HG02763 (cell line): ENCODE measurements around the gene MT1H.
A peak's percentile ranks its signal among the peaks of the same experiment; 100 is the strongest.

ENCODE experiments used
- ATAC-seq: cut with Tn5 transposase; IDR thresholded peaks from one replicate; pipeline ENCODE4 v1.9.1; 2021; ENCODE audit warnings: mild to moderate bottlenecking, moderate library complexity; ENCODE audit not compliant: unreplicated experiment

MT1H gene

DNA sequence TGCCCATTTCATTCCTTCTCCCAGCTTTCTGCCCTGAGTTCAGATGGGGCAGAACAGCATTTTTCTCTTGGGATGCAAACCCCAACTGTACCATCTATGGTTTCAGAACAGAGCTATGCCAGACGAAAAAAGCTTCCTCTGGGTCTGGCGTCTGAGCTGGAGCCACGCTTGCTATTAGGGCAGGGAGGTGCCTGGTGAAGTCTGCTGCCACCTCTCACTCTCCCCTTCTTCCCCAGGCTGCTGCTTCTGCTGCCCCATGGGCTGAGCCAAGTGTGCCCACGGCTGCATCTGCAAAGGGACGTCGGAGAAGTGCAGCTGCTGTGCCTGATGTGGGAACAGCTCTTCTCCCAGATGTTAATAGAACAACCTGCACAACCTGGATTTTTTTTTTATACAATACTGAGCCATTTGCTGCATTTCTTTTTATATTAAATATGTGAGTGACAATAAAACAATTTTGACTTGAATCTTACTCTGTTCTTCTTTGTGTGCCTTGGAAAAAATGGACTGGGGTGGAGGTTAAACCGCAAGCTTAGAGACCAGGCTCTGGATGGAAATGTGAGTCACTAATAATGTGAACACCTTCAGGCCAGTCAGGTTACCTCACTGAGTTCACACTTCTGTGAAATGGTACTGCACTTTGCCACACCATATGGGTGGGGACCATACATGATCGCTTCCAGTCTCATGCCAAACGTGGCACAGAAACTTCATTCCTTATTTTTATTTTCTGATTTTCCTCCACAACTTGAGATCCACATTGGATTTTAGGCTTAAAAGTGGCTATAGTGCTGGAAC, 32.8 kb upstream of the MT1H start:
- no peak for ATAC-seq

DNA sequence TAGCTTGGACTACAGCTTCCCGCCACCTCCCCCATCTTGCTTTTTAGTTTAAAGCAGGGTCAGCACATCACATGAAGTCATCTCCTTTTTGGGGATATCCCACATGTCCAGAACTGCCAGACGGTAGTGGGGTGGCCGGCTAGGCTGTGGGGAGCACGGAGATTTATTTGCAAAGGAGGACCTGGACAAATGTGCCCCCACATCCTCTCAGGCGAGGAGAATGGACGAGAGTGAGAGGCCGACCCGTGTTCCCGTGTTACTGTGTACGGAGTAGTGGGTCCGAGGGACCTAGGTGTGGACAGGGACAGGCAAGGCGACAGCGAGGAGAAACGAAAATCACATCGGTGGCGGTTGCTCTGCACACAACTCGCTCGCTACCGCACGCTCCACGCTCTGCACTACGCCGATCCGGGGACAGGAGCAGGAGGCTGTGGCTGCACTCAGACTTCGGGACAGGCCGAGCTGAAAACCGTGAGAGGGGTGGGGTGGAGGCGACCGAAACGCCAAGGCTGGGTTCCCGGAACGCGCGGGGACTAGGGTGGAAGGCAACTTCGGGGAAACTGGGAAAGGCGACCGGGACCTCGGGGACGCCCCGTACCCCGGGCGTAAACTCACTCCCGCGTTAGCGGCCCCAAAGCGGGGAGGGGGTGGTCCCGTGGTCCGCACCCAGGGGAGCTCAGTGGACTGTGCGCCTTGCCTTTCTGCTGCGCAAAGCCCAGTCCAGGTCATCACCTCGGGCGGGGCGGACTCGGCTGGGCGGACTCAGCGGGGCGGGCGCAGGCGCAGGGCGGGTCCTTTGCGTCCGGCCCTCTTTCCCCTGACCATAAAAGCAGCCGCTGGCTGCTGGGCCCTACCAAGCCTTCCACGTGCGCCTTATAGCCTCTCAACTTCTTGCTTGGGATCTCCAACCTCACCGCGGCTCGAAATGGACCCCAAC, 31.5 kb upstream of the MT1H start, which contains the start of gene MT1A:
Gene MT1A (plus strand): TSS at position 853 of the 937 bp plus-strand sequence. CDS start 73 bp downstream, at position 926.
- ATAC-seq, result no peak

DNA sequence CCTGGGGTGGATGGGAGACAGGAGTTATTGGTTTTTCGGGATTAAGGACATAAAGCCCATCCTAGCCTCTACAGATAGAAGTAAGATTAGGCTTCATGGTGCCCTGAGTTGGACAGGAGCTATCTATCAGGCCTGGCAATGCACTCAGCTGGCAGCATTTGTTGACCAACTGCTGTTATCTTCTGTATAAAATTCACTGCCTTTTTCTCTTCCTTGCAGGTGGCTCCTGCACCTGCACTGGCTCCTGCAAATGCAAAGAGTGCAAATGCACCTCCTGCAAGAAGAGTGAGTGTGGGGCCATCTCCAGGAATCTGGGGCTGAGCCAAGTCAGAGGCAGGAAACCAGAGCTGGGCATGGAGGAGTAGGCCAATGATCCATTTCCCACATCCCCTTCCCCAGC, 30.6 kb upstream of the MT1H start:
- no peak for ATAC-seq

DNA sequence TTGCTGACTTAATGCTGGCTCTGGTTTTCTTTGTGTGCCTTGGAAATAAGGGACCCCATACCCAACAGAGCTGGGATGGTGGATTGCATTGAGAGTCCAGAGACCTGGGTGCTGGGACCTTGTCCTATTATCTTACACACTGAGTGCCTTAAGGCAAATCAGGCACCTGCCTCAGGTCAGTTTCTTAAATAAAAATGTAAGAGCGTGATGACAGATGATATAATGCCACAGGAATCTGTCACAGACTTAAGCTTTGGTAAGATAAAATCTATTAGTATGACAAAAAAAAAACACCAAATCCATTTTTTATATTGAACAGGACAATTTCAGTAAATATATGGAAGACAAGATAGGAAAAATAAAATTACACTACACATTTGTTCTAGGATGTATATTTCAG, 29.5 kb upstream of the MT1H start:
- ATAC-seq, result no peak

DNA sequence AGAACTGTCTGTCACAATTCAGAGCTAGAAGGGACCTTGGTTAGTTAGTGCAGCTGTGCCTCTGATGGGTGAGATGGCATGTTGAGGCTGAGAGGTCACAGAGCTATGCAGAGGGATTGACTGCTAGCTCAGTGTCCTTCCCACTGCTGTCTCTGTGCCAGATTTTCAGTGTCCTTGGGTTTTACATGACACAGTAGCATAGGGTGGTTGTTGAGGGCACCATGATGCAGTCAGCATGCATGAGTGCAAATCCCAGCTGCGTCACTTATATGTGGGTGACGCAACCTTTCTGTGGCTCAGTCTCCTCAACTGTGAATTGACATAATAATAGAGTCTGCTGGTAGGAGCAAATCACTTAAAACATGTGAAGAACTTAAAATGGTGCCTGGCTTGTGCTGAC, 28.4 kb upstream of the MT1H start:
- ATAC-seq, result no peak

DNA sequence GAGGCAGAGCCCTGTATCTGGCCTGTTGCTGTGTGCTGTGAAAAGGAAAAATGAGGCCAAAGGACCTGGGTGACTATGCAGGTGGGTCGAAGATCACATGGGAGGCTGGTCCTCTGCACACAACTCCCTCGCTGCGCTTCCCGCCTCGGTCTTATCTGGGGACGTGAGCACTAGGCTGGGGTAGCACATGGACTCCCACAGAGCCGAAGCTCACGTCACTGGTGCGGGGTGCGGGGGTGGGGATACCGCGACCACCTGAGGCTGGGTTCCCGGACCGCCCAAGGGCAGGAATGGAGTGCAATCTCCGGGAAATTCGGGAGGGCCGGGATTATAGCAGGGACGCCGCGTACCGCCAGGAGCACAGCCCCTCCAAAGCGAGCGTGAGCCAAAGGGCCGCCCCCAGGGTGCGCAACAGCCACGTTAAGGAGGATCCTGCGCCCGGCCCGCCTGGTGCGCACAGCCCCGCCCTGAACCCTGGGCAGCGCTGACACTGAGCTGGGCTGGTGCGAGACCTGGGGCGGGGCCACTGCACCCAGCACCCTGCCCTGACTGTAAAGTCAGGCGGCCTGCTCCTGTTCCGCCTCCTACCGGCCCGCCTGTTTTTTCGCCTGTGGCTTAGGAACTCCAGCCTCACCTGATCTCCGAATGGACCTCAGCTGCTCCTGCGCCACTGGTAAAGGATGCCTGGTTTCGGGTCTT, 26.4 kb upstream of the MT1H start:
- peak; percentile 53 for ATAC-seq

DNA sequence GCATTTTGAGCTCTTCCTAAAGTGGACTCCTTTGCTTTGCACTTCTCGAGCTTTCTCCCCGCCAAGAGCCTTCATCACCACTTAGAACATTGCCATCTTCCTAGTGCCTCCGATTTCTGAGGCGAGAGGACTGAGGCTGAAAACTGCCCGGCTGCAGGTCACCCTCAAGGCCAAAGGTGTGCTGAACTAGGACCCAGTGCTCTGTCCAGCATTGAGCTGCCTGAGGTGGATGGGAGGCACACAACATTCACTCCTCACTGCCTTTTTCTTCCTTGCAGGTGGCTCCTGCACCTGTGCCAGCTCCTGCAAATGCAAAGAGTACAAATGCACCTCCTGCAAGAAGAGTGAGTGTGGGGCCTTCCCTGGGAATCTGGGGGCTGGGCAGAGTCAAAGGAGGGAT, 25.8 kb upstream of the MT1H start:
- ATAC-seq, result no peak

DNA sequence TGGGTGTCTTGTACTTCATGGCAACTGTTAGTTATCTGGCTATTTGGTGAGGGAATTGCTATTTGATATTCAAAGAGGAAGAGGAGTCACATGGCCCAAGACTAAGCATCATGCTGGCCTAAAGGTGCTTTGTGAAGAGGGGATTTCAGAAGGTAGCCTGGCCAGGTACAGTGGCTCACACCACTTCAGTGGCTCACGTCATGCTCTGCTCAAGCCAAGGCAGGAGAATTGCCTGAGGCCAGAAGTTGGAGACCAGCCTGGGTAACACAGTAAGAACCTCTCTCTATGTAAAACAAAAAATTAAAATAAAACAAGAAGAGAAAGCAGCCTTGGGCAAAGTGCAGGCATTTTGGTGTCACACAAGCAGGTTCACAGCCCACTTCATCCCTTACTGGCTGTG, 24.3 kb upstream of the MT1H start:
- no peak for ATAC-seq

DNA sequence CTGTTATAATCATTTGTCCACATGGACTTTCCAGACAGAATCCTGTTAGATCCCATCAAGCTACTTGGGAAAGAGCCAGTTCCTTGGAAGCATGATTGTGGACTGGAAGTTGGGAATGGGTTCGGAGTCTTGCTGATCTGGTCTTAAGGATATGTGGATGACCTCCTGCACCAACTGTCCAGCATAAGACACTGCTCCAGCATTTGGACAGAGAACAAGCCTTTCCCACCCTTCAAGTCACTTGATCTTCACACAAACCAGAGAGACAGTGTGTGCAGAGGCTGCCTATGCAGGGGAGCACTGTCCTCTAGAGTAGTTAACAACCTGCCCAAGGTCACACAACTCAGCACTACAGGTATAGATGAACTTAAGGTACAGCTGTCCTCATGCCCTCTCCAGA, 23.8 kb upstream of the MT1H start:
- no peak for ATAC-seq

DNA sequence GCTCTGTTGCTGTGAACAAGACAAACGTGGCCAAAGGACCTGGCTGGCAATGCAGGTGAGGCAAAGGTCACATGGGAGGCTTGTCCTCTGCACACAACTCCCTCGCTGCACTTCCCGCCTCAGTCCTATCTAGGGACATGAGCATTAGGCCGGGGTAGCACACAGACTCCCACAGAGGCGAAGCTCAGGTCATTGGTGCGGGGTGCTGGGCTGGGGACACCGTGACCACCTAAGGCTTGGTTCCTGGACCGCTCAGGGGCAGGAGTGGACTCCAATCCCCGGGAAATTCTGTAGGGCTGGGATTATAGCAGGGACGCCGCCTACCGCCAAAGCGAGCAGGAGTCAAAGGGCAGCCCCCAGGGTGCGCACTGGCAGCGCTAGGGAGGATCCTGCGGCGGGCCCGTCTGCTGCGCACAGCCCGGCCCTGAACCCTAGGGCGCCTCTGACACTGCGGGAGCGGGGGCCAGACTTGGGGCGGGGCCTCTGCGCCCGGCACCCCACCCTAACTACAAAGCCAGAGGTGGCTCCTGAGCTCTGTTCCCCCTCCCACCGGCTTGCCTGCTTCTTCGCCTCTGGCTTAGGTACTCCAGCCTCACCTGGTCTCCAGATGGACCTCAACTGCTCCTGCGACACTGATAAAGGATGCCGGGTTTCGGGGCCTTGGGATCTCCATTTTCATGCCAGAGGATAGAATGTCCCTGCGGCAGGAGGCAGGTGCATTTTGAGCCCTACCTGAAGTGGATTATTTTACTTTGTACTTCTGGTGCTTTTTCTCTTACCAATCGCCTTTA, 21.8 kb upstream of the MT1H start:
- ATAC-seq, result no peak

DNA sequence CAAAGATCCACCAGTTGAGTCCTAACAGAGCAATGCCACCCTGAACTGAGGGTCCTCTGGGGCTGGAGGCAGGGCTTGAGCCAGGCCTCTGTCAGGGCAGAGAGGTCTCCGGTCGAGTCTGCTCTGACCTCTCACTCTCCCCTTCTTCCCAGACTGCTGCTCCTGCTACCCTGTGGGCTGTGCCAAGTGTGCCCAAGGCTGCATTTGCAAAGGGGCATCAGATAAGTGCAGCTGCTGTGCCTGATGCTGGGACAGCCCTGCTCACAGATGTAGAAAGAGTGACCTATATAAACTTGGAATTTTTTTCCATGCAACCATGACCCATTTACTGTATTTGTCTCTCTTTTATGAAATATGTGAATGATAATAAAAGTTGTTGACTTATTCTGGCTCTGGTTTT, 20.3 kb upstream of the MT1H start:
- no peak for ATAC-seq

DNA sequence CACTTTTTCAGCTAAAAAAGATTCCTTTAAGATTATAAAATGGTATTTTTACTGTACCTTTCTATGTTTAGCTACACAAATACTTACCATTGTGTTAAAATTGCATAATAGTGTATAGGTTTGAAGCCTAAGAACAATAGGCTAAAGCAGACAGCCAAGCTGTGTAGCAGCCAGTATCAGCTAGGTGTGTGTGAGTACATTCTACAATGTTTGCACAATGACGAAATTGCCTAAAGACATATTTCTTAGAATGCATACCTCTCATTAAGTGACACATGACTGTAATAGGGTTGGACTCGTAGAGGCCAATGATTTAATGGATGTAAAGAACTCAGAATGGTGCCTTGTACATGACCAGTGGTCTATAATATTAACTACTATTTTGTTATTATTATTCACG, 19.8 kb upstream of the MT1H start:
- no peak for ATAC-seq

DNA sequence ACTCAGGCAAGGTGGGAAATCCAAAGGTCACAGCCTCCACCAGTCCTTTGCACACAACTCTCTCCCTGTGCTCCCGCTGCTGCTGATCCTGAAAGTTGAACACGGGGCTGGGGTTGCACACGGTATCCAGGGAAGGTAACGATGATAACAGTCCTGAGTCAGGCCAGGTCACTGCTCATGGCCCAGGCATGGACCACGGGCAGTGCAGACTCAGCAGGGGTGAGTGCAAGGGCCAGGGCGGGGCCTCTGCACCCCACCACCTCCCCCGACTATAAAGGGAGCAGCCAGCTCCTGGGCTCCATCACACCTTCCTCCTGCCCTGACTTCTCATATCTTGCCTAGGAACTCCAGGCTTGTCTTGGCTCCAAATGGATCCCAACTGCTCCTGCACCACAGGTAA, 18.0 kb upstream of the MT1H start, which contains the start of gene MT1B:
Gene MT1B (plus strand): TSS at position 301 of the 400 bp plus-strand sequence. CDS start 68 bp downstream, at position 369.
- ATAC-seq, result no peak

DNA sequence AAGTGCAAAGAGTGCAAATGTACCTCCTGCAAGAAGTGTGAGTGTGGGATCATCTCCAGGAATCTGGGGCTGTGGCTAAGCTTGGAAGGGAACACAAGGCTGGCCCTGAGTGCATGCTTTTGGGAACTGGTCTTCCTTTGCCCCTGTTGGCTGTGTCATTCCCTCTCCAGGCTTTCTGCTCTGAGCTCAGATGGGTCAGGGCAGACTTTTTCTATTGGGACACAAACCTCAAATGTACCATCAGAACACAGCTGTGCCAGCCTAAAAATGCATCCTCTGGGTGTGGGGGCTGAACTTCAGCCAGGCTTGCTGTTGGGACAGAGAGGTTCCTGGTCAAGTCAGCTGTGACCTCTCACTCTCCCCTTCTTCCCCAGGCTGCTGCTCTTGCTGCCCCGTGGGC, 17.0 kb upstream of the MT1H start:
- ATAC-seq, result no peak

DNA sequence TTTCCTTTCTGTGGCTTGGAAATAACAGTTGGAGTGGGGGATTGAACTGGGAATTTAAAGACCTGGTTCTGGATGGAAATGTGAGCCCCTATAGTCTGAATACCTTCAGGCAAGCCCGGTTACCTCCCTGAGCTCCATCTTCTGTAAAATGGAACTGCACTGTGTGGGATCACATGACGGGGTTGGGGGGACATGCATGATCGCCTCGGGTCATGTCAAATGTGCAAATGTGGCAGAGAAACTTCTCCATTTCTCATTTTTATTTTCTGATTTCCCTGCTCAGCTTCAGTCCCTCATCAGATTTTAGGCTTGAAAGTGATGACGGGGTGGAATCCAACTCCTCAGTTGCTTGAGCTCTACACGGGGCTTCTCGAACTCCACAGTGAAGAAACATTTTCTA, 16.4 kb upstream of the MT1H start:
- ATAC-seq, result no peak

DNA sequence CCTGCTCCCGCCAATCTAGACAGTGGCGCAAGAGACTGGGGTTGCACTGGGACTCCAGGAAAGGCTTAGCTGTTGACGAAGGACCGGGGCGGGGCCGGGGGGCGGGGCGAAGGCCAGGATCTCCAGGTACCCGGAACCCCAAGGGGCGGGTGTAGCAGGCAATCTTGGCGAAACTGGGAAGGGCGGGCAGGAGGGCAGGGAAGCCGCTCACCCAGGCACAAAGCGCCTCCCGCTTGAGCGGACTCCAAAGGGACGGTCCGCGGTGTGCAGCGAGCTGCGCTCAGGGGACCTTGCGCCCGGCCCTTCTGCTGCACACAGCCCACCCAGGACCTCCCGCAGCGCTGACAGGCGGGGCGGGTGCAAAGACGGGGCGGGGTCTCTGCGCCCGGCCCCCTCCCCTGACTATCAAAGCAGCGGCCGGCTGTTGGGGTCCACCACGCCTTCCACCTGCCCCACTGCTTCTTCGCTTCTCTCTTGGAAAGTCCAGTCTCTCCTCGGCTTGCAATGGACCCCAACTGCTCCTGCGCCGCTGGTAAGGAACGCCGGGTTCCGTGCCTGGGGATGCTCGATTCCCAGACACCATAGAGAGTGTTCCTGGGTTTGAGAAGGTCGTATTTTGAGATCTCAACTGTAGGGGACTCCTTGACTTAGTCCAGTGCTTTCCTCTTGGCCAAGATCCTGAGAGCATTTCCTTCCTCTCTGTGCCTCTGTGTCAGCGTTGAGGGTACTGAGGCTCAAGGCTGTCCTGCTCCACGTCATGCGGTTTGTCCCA, 11.9 kb upstream of the MT1H start, which contains the start of gene MT1F:
Gene MT1F (plus strand): TSS at position 405 of the 772 bp plus-strand sequence. CDS start 100 bp downstream, at position 505.
- no peak for ATAC-seq

DNA sequence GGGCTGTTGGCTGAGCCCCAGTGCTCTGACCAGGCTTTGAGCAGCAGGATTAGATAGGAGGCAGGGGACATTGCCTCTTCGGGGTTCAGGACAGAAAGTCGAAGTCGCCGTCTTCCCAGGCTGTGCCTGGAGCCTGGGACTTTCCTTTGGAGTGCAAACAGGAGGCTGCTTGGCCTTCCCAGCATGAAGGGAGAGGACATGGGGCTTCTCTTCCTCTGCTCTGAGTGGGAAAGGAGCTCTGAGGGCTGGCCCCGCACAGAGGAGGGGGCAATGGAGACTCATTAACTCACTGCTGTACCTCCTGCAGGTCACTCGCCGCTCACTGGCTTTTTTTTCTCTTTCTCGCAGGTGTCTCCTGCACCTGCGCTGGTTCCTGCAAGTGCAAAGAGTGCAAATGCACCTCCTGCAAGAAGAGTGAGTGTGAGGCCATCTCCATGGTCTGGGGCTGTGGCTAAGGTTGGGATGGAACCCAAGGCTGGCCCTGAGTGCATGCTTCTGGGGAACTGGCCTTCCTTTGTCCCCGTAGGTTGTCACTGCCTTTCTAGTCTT, 11.2 kb upstream of the MT1H start:
- no peak for ATAC-seq

DNA sequence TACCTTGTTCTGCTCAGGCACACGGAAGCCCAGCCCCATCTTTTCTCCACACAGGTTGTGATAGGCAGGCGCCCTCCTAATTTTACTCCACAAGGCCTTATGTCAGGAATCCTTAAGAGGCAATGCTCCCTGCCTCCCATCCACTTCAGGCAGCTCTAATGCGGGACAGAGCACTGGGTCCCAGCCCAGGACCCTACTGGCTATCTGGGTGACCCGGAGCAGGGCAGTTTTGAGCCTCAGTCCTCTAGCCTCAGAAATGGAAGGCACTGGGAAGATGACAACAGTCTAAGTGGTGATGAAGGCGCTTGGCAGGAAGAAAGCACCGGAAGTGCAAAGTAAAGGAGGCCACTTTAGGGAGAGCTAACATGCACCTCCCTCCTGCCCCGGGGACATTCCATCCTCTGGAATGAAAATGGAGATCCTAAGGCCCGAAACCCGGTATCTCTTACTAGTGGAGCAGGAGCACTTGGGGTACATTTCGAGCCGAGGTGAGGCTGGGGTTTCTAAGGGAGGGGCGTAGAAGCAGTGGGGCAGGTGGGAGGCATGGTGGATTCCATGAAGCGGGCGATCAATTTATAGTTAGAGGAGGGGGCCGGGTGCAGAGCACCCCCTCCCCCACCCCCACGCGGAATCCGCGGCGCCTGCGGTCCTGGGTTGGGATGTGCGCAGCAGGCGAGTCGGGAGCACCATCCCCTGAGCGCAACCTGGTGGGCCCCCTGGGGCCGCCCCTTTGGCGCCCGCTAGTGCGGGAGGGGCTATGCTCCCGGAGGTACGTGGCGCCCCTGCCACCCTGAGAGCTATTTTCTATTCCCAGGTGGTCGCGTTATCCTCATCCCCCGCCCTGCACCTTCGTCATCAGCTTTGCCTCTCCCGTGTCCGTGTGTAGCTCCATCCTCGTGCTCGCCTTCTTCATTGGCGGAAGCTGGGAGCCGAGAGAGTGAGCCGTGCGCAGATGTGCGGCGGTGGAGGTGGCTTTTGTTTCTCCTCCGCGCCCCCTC, 7.0 kb upstream of the MT1H start:
- no peak for ATAC-seq
